Measurements from ENCODE around the gene ARID1B. TPM values are rescaled to one million over a fixed set of nuclear protein-coding genes. Genes with fewer than 3 reads are reported as not detected.
A peak's percentile ranks its signal among the peaks of the same experiment; 100 is the strongest.

Gene ARID1B
- total RNA-seq, 1 donor from 2014 or later = 101 TPM

DNA sequence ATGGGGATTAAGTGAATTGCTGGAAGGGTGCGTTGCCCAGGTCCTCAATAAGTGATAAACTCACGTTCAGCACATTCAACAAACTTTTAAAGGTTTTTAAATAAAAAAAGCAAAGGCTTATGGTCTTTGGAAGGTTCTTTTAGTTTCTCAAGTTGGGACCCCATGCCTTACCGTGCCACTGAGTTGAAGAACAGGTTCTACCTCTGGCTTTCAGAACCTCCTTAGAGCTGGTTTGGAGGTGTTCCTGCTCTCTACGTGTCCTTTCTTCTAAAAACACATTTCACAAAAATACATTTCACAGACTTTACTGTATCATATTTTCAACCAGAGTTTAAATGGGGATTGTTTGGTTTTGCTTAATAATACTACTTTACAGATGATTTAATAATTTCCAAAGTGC is 29.0 kb downstream of the ARID1B start:
- Mint-ChIP-seq H3K36me3 (ENCODE audit: low read depth) (no peaks in the 10 kb centered on the region), H3K27ac (ENCODE audit: unreplicated experiment) (no peak overlapping the region), H3K4me3 (no peak overlapping the region), H3K27me3 (ENCODE audit: low read depth) (no peaks in the 10 kb centered on the region), H3K9me3 (no peaks in the 10 kb centered on the region), H3K4me1 (peaks cover 43% of the 10 kb centered on the region)
- TF ChIP-seq, protein P1, sequence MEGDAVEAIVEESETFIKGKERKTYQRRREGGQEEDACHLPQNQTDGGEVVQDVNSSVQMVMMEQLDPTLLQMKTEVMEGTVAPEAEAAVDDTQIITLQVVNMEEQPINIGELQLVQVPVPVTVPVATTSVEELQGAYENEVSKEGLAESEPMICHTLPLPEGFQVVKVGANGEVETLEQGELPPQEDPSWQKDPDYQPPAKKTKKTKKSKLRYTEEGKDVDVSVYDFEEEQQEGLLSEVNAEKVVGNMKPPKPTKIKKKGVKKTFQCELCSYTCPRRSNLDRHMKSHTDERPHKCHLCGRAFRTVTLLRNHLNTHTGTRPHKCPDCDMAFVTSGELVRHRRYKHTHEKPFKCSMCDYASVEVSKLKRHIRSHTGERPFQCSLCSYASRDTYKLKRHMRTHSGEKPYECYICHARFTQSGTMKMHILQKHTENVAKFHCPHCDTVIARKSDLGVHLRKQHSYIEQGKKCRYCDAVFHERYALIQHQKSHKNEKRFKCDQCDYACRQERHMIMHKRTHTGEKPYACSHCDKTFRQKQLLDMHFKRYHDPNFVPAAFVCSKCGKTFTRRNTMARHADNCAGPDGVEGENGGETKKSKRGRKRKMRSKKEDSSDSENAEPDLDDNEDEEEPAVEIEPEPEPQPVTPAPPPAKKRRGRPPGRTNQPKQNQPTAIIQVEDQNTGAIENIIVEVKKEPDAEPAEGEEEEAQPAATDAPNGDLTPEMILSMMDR (conservative IDR thresholded peaks at IDR 0.05) = no peak
- DNase-seq (ENCODE audit: low read depth, low spot score) = no peak

DNA sequence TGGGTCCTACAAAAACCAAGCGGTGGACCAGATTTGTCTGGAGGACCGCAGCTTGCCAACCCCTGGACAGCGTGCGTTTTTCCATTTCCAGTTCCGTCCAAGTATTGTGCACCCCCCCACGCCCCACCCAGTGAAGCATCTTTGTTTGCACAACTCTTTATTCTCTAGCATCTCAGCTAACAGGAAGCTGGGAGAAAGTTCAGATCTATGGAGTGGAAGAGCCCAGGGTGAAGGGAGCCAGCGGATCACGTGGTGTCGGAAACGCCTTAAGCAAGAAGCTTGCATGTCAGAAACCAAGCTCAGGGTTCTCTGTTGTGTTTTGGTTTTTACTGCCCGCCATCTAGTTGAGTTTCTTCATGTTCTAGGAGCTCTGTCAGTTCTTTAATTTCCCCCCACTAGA is 29.9 kb downstream of the ARID1B start:
- Mint-ChIP-seq H3K4me1 (peaks cover 43% of the 10 kb centered on the region), H3K9me3 (no peaks in the 10 kb centered on the region), H3K27ac (ENCODE audit: unreplicated experiment) (no peak overlapping the region), H3K4me3 (no peak overlapping the region), H3K36me3 (ENCODE audit: low read depth) (no peaks in the 10 kb centered on the region), H3K27me3 (ENCODE audit: low read depth) (no peaks in the 10 kb centered on the region)
- TF ChIP-seq, protein P1 (conservative IDR thresholded peaks at IDR 0.05) = no peak
- no peak for DNase-seq (ENCODE audit: low read depth, low spot score)

DNA sequence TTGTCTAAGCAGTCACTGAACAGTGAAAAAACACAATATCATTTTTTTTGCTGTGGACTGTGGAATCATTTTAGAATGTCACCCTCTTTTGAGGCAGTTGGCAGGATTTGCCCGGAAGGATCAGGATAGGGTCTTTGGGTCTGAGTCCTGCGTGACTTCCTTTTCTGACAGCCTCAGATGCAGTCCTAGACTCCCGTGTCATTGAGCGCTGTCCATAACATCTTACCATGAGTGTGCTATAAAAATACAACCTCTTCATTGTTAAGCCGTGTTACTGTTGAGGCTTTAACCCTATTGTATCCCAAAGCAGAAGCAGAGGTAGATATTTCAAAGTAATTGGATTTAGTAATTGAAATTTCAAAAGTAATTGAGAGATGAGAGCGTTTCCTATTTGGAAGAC is 30.6 kb downstream of the ARID1B start:
- Mint-ChIP-seq H3K27me3 (ENCODE audit: low read depth) (no peaks in the 10 kb centered on the region), H3K9me3 (no peaks in the 10 kb centered on the region), H3K27ac (ENCODE audit: unreplicated experiment) (peak overlapping the region; percentile 65), H3K4me1 (peaks cover 43% of the 10 kb centered on the region), H3K36me3 (ENCODE audit: low read depth) (no peaks in the 10 kb centered on the region), H3K4me3 (no peak overlapping the region)
- TF ChIP-seq, protein P1 (conservative IDR thresholded peaks at IDR 0.05) = no peak
- DNase-seq (ENCODE audit: low read depth, low spot score) = no peak

DNA sequence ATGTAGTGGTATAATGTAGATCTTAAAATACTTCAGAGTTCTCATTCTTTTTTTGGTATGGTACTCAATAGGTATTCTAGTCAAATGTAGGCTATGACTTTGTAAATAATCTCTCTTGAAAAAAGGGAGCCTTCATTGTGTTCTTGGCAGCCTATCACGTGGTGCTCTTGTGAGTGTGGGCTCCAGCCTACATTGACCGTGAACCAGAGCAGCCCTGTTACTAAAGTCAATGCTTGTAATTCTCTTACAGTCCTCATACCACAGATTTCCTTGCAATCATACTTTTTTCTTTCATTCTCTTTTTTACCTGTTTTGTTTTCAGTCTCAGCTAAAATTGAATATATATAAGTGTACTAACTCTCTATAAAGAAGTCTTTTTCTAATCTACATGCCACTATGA is 31.1 kb downstream of the ARID1B start:
- Mint-ChIP-seq H3K36me3 (ENCODE audit: low read depth) (no peaks in the 10 kb centered on the region), H3K27ac (ENCODE audit: unreplicated experiment) (no peak overlapping the region), H3K4me3 (peak overlapping the region; percentile 23), H3K9me3 (no peaks in the 10 kb centered on the region), H3K4me1 (peaks cover 43% of the 10 kb centered on the region), H3K27me3 (ENCODE audit: low read depth) (no peaks in the 10 kb centered on the region)
- DNase-seq (ENCODE audit: low read depth, low spot score) = no peak
- TF ChIP-seq, protein P1 (conservative IDR thresholded peaks at IDR 0.05) = no peak

DNA sequence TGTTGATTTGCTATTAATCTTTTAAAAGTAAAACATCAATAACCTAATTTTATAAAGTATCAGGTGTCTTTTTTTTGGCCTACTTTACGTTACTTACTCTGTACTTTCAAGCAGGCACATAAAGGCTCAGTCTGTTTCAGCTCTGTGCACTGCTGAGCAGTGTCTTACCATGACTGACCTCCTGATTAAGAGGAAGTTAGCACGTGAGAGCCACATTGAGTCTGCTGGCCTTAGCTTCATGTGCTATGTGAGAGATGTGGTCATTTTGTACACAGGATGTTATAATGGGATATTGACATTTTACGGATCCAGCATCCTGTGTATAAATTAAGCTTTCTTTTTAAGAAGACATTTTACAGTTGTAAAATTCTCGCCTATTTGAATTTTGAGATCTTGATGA is 31.9 kb downstream of the ARID1B start:
- no peak for DNase-seq (ENCODE audit: low read depth, low spot score)
- H3K36me3 Mint-ChIP-seq (ENCODE audit: low read depth) = no peaks in the 10 kb centered on the region
- TF ChIP-seq, protein P1 (conservative IDR thresholded peaks at IDR 0.05) = no peak

More for the DNA sequence above, 31.9 kb downstream of the ARID1B start:
- H3K27ac Mint-ChIP-seq (ENCODE audit: unreplicated experiment) = no peak overlapping the region
- H3K4me3 Mint-ChIP-seq = no peak overlapping the region
- no peaks in the 10 kb centered on the region for H3K27me3 Mint-ChIP-seq (ENCODE audit: low read depth)
- H3K4me1 Mint-ChIP-seq = peaks cover 50% of the 10 kb centered on the region
- no peaks in the 10 kb centered on the region for H3K9me3 Mint-ChIP-seq

All from neural crest cell (in vitro differentiated cells).